SK-N-SH treated with all-trans-retinoic acid at 6 μM for 48 hours (cell line): ENCODE results near the gene RGCC.

Experiments used
- ARNTL ChIP-seq: fragments of 450-650 bp; formaldehyde crosslinking; IDR thresholded peaks from 2 replicates; pipeline ENCODE4 v1.5.0; 2020; ENCODE audit warnings: low read depth, mild to moderate bottlenecking, moderate library complexity, borderline replicate concordance
- BACH2 ChIP-seq: fragments of 250-450 bp; sonication (Bioruptor Pico); IDR thresholded peaks from 2 replicates; pipeline ENCODE4 v1.9.0; 2021; ENCODE audit warnings: mild to moderate bottlenecking, borderline replicate concordance
- ESRRG ChIP-seq: fragments of 250-450 bp; sonication (Bioruptor Pico); IDR thresholded peaks from 2 replicates; pipeline ENCODE4 v1.6.1; 2021; ENCODE audit warnings: mild to moderate bottlenecking
- RARB ChIP-seq: fragments of 250-450 bp; sonication (Bioruptor Pico); IDR thresholded peaks from 2 replicates; pipeline ENCODE4 v1.8.0; 2021; ENCODE audit warnings: mild to moderate bottlenecking, moderate library complexity
- ZC3H10 ChIP-seq: fragments of 250-450 bp; sonication (Bioruptor Pico); IDR thresholded peaks from 2 replicates; pipeline ENCODE4 v1.5.1; 2021; ENCODE audit warnings: mild to moderate bottlenecking, moderate library complexity
- ZFP3 ChIP-seq: fragments of 250-450 bp; sonication (Bioruptor Pico); IDR thresholded peaks from 2 replicates; pipeline ENCODE4 v1.5.0; 2020; ENCODE audit warnings: mild to moderate bottlenecking, moderate library complexity
- ZFP30 ChIP-seq: fragments of 450-650 bp; formaldehyde crosslinking; IDR thresholded peaks from 2 replicates; pipeline ENCODE4 v1.5.0; 2022; ENCODE audit warnings: mild to moderate bottlenecking, moderate library complexity
- ZNF70 ChIP-seq: fragments of 450-650 bp; formaldehyde crosslinking; IDR thresholded peaks from 2 replicates; pipeline ENCODE4 v1.5.0; 2020; ENCODE audit warnings: mild to moderate bottlenecking, moderate library complexity
- ZNF8 ChIP-seq: fragments of 450-650 bp; formaldehyde crosslinking; IDR thresholded peaks from 2 replicates; pipeline ENCODE4 v1.5.0; 2020; ENCODE audit warnings: mild to moderate bottlenecking, moderate library complexity
- TF ChIP-seq, protein P1 (sequence below): fragments of 250-450 bp; sonication (Bioruptor Pico); IDR thresholded peaks from 2 replicates; pipeline ENCODE4 v1.5.1; 2020; ENCODE audit warnings: low read depth, mild to moderate bottlenecking, moderate library complexity
- TF ChIP-seq, protein P2 (sequence below): fragments of 250-450 bp; sonication (Bioruptor Pico); IDR thresholded peaks from 2 replicates; pipeline ENCODE4 v1.5.0; 2020; ENCODE audit warnings: mild to moderate bottlenecking, moderate library complexity

DNA sequence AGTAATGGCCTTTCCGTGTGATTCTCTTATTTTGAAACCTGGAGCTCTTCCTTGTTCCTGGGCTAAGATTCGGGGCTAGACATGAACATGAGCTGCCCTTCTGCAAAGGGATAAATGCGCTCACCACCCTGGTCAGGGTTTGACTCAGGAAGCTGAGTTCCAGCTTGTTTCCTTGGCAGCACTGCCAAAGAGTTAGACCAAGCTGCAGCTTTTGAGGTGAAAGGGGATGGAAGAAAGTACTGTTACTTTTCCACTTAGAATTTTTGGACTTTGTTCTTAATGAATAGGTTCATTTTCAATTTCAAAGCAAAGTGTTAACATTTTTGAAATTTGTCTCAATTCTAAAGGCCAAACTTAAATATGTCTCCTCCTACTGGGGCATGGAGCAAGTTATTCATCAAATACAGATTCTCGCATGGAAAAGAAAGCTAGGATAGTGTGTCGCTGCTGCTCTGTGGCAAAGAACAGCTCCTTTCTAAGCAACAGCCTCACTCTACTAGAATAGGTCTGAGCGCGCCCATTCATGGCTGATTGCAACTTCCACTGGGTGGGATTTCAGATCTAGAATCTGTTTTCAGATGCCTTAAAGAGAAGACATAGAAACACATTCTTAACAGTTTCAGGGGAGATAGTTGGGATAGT, 2.2 kb downstream of the RGCC start:
- TF ChIP-seq, protein P1, sequence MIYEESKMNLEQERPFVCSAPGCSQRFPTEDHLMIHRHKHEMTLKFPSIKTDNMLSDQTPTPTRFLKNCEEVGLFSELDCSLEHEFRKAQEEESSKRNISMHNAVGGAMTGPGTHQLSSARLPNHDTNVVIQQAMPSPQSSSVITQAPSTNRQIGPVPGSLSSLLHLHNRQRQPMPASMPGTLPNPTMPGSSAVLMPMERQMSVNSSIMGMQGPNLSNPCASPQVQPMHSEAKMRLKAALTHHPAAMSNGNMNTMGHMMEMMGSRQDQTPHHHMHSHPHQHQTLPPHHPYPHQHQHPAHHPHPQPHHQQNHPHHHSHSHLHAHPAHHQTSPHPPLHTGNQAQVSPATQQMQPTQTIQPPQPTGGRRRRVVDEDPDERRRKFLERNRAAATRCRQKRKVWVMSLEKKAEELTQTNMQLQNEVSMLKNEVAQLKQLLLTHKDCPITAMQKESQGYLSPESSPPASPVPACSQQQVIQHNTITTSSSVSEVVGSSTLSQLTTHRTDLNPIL (CRISPR knock-in tag): no peak
- TF ChIP-seq ESRRG (CRISPR knock-in tag) (no peak), BACH2 (CRISPR knock-in tag) (no peak), ARNTL (CRISPR knock-in tag) (no peak), ZNF8 (CRISPR knock-in tag) (no peak), ZFP3 (no peak), RARB (CRISPR knock-in tag) (no peak), ZC3H10 (CRISPR knock-in tag) (no peak), ZNF70 (CRISPR knock-in tag) (no peak), ZFP30 (CRISPR knock-in tag) (no peak)
- TF ChIP-seq, protein P2, sequence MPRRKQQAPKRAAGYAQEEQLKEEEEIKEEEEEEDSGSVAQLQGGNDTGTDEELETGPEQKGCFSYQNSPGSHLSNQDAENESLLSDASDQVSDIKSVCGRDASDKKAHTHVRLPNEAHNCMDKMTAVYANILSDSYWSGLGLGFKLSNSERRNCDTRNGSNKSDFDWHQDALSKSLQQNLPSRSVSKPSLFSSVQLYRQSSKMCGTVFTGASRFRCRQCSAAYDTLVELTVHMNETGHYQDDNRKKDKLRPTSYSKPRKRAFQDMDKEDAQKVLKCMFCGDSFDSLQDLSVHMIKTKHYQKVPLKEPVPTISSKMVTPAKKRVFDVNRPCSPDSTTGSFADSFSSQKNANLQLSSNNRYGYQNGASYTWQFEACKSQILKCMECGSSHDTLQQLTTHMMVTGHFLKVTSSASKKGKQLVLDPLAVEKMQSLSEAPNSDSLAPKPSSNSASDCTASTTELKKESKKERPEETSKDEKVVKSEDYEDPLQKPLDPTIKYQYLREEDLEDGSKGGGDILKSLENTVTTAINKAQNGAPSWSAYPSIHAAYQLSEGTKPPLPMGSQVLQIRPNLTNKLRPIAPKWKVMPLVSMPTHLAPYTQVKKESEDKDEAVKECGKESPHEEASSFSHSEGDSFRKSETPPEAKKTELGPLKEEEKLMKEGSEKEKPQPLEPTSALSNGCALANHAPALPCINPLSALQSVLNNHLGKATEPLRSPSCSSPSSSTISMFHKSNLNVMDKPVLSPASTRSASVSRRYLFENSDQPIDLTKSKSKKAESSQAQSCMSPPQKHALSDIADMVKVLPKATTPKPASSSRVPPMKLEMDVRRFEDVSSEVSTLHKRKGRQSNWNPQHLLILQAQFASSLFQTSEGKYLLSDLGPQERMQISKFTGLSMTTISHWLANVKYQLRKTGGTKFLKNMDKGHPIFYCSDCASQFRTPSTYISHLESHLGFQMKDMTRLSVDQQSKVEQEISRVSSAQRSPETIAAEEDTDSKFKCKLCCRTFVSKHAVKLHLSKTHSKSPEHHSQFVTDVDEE (CRISPR knock-in tag): no peak
